GM21786 (cell line): ENCODE measurements around the gene AP3S2.

Experiments used
- ATAC-seq: cut with Tn5 transposase; IDR thresholded peaks from one replicate; pipeline ENCODE4 v1.9.1; 2021; ENCODE audit not compliant: unreplicated experiment

Gene AP3S2

GRCh38 chr15:89818287-89818686 is 75.5 kb downstream of the AP3S2 start:
- no peak for ATAC-seq

GRCh38 chr15:89817701-89818280 is 76.0 kb downstream of the AP3S2 start:
- no peak for ATAC-seq

DNA sequence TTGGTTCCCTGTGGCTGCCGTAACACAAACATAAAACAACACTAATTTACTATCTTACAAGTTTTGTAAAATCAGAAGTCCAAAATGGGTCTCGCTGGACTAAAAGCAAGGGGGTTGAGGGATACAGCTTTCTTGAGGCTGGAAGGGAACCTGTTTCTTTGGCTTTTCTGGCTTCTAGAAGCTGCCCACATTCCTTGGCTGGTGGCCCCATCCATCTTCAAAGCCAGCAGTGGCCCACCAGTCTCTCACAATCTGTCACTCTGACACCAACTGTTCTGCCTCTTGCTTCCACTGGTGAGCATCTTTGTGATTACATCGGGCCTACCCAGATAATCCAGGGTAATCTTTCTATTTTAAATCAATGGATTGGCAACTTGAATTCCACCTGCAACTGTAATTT is 78.0 kb downstream of the AP3S2 start:
- ATAC-seq = no peak

- ATAC-seq = no peak
Observed at GRCh38 chr15:89814112-89814742, 79.6 kb downstream of the AP3S2 start.

- no peak for ATAC-seq
Observed at GRCh38 chr15:89813381-89814111, 80.2 kb downstream of the AP3S2 start.

- ATAC-seq = no peak
Observed at GRCh38 chr15:89812847-89813320, 80.9 kb downstream of the AP3S2 start.

DNA sequence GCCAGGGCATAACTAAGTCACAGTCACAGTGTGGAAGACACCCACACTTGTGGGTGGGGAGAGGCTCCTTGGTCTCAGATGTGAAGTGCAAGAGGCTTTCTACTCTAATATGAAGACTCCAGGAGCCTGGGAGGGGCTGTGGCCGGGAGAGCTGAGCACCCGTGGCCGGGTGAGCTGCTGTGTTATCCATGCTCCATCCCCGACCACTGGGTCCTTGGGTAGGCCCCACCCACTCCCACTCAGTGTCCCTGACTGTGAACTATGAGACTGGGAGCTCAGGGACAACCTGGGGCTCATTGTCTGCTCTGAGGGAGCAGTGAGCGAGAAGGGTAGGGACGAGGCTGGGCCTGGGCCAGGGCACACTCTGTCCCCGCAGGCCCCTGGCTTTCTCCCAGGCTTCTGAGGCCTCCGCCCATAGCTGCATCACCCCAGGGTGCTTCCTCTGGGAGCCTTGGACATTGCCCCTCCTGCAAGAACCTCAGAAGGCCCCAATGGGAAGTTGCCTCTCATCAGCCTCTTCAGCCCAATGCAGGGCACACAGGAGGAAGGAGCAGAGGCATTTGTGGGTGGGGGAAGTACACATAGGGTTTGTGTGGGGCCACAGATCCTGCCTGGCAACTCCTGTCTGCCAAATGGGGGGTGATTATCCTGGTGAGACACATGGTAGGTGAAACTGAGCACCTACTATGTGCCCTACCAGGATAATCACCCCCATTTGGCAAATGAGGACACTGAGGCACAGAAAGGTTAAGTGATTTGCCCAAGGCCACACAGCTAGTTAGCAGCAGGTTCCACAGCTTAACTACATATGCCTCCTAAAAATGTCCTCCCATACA is 81.6 kb downstream of the AP3S2 start:
- no peak for ATAC-seq

DNA sequence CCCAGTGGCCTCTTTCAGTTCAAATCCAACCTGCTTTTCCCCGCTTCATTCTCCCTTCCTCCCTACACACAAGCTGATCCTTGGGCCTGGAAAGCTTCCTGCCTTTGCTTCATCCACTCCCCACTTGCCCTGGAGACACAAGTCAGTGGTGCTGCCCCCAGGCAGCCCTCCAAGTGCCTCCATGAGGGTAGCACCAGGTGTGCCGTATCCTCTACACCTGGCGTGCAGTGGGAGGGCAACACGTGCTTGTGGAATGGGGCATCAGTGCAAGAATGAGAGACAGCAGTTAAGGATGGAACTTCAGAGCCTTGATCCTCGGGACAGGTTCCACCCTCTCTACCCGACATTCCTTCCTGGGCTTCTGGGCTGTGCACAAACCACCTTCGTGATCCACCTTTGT is 83.0 kb downstream of the AP3S2 start:
- ATAC-seq = no peak

DNA sequence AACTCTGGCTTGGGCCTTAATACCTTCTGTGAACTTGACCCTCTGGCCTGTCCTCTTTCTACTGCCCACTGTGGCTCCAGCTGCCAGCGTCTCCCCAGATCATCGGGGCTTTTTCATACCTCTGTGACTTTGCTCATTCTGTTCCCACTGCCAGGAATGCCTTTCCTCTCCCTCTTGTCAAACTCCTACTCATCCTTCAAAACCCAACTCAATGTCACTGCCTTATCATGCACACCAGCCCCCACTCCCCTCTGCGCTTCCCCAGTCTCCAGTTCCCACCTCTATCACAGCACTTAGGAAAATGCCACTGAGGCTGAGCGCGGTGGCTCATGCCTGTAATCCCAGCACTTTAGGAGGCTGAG is 84.0 kb downstream of the AP3S2 start:
- no peak for ATAC-seq

DNA sequence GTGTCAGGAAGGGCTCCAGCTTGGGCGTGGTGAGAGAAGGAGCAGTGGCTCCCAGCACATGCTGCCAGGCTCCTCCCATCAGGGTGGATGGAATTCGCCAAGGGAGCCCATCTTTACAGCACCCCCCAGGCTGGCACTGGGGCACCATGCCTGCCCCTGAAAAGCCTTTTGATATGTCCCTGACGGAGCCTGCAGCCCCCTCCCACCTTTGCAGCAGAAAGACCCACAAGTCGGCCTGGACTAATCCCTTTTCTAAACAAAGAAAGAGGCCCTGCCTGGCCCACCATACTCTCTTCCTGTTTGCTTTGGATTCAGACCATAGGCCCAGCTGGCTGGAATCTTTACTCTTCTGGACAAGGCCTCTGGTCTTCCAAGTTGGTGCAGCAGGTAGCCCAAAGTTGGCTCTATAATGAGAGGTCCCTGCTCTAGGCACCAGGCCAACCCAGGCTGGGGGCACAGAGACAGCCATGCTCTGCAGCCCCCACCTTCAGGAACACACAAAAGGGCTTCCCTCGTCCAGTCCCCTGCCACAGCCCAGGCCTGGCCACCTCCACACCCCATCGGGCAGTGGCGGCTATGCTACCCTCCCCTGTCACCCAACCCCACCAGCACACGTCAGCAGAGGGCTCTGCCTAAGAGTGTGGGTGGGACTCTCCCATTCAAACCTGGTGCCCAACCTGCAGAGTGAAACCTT is 84.6 kb downstream of the AP3S2 start:
- ATAC-seq = no peak

DNA sequence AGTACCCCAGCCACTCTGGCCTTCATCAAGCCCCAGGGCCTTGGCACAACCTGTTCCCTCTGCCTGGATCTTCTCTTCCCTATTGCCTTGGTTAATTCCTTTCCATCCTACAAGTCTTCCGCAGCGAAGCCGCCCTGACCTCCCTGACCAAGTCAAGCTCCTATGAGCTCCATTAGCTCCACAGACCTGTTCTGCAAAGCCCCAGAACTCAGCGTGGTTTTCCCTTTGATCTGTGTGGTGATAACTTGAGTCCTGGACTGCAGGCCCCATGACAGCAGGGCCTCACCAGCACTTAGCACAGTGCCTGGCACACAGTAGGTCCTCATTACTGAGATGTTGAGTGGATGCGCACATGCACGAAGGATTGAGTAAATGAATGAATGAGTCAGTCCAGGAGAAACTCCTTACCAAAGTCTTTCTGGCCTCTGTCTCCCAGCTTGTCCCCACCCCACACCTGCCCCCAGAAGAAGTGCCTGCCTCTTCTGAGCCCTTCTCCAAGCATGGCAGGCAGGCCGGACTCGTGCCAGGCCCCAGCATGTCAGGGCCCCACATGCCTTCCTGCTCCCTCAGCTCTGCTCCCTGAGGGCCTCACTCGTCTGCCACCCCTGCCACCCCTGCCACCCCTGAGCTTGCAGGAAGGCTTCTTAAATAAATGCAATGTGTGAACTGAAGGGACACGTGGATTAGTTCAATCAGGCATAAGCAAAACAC is 85.5 kb downstream of the AP3S2 start:
- ATAC-seq = no peak

GRCh38 chr15:89807689-89808088 is 86.1 kb downstream of the AP3S2 start:
- no peak for ATAC-seq

GRCh38 chr15:89806559-89807550 is 86.9 kb downstream of the AP3S2 start:
- no peak for ATAC-seq

- ATAC-seq = no peak
Observed at GRCh38 chr15:89806210-89806558, 87.6 kb downstream of the AP3S2 start.

GRCh38 chr15:89805241-89806209 is 88.3 kb downstream of the AP3S2 start:
- ATAC-seq = no peak

GRCh38 chr15:89803941-89804800 is 89.6 kb downstream of the AP3S2 start:
- ATAC-seq = no peak
